ENCODE measurements around the gene CACNA1G. TPM values are rescaled to one million over a fixed set of nuclear protein-coding genes. Genes with fewer than 3 reads are reported as not detected.

The CACNA1G gene
- total and polyA plus RNA-seq, 8 donors = 0.50 to 38.2 (median 19.5) TPM

GRCh38 chr17:50563092-50563511 lies 2.6 kb downstream of the CACNA1G start:
- peaks cover 38 to 98% of the 10 kb centered on the region in 2 donors for H3K27me3 ChIP-seq
- no peak overlapping the region for H3K4me3 ChIP-seq
- intact Hi-C loops (cut with DNase I) = no loop called here
- TF ChIP-seq CTCF (IDR thresholded peaks at IDR 0.05) = no peak
- no peak overlapping the region for H3K27ac ChIP-seq
- H3K9me3 ChIP-seq = no peaks in the 10 kb centered on the region
- no peak for ATAC-seq
- no peaks in the 10 kb centered on the region for H3K36me3 ChIP-seq
- H3K4me1 ChIP-seq = peaks cover 25 to 36% of the 10 kb centered on the region in 2 donors
- no peak for DNase-seq

DNA sequence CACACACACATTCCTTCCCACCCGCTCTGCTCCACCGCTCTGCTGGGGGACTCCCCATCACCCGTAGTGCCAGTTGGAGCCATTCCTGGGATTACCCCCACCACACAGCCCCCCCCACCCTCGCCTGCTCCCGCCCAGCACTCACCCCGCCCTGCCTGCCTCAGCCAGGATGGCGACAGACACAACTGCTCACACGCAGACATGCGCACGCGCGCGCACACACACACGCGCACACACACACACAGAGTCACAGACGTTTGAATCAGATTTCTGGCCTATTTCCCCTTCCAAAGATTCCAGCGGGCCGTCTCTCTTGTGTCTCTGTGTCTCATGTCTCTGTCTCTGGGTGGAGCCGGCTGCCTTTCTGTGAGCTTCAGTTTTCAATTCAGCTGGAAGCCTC lies 4.4 kb downstream of the CACNA1G start:
- DNase-seq (peak in 3 of 4 donors; percentile 67 to 88 (median 73)), ATAC-seq (peak; percentile 37)
- Histone ChIP-seq H3K27ac (peak overlapping the region in 1 of 2 donors; percentile 44), H3K27me3 (peaks cover 28 to 80% of the 10 kb centered on the region in 2 donors), H3K36me3 (no peaks in the 10 kb centered on the region), H3K4me3 (no peak overlapping the region), H3K4me1 (peaks cover 10 to 20% of the 10 kb centered on the region in 2 donors), H3K9me3 (no peaks in the 10 kb centered on the region)
- TF ChIP-seq CTCF (IDR thresholded peaks at IDR 0.05) = no peak
- intact Hi-C loops (cut with DNase I) = no loop called here

DNA sequence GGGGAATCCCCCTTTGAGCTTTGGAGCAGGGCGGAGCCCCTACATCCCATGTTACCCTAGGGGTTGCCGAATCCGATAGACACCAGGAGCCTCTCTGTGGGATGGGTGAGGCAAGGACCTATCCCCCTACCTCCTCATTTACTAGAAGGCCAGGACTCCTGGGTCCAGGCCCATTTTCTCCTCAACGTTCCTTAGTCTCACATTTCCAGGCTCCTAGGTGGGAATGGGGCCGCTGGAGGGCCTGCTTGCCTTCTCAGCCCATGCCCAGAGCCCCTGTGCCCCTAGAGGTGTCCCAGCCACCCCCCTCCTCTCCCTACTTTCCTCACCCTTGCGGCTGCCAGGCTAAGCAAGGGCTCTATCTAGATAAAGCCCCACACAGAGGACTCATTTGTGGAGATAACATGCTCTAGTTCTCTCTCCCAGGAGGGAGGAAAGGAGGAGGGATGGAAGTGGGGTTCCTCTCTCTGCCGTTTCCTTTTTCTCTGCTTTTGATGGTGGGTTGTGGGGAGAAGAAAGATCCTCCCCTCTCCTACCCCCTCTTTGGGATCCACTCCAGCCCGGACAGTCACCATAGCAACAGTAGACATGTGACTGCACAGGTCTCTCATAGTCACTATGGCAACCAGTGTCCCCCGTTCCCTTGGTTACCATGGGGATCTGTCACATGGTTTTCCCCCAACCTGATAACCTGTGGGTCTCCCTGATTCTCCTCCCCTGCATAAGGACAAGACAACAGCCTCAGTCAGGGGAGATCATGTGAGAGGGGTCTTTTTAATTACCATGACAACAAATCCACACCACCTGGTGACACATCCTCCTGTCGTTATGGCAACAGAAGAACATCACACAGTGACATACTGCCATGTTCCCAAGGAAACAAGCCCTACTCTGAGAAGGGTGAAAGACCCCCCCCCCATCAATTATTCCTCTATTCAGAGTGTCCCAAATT lies 5.2 kb downstream of the CACNA1G start:
- Histone ChIP-seq H3K9me3 (no peaks in the 10 kb centered on the region), H3K27me3 (peaks cover 22 to 72% of the 10 kb centered on the region in 2 donors), H3K4me3 (no peak overlapping the region), H3K27ac (no peak overlapping the region), H3K4me1 (peaks cover 6 to 12% of the 10 kb centered on the region in 2 donors), H3K36me3 (no peaks in the 10 kb centered on the region)
- TF ChIP-seq CTCF (IDR thresholded peaks at IDR 0.05) = no peak
- ATAC-seq = no peak
- intact Hi-C loops (cut with DNase I) = no loop called here
- DNase-seq = no peak

GRCh38 chr17:50566886-50567285 lies 6.4 kb downstream of the CACNA1G start:
- ATAC-seq = no peak
- DNase-seq = no peak
- intact Hi-C loops (cut with DNase I) = no loop called here

More at GRCh38 chr17:50566886-50567285, 6.4 kb downstream of the CACNA1G start:
- Histone ChIP-seq H3K36me3 (no peaks in the 10 kb centered on the region), H3K27ac (no peak overlapping the region), H3K9me3 (no peaks in the 10 kb centered on the region), H3K4me1 (peaks cover 0 to 3% of the 10 kb centered on the region in 2 donors), H3K27me3 (peaks cover 12 to 60% of the 10 kb centered on the region in 2 donors), H3K4me3 (no peak overlapping the region)
- TF ChIP-seq CTCF (IDR thresholded peaks at IDR 0.05) = no peak

Data from left lung (tissue), 10 donors.